Uterus (tissue), 2 donors: ENCODE results near the gene DIAPH3.

Experiments used
- CTCF ChIP-seq, 4 experiments: fragments of 200-600 bp in 2 of 4; fragments of 450-650 bp in 2 of 4; sonication (generic) in 2 of 4; IDR thresholded peaks; one replicate each; pipeline ENCODE4 v1.5.1; 2016 to 2019; ENCODE audit warnings: antibody characterized with exemption in 4 of 4, mild to moderate bottlenecking in 2 of 4, moderate library complexity in 1 of 4
- POLR2A ChIP-seq, 2 donors: fragments of 450-650 bp; IDR thresholded peaks; one replicate each; pipeline ENCODE4 v1.6.1; 2016; ENCODE audit warnings: antibody characterized with exemption in 2 of 2, mild to moderate bottlenecking in 1 of 2, moderate library complexity in 1 of 2

DNA sequence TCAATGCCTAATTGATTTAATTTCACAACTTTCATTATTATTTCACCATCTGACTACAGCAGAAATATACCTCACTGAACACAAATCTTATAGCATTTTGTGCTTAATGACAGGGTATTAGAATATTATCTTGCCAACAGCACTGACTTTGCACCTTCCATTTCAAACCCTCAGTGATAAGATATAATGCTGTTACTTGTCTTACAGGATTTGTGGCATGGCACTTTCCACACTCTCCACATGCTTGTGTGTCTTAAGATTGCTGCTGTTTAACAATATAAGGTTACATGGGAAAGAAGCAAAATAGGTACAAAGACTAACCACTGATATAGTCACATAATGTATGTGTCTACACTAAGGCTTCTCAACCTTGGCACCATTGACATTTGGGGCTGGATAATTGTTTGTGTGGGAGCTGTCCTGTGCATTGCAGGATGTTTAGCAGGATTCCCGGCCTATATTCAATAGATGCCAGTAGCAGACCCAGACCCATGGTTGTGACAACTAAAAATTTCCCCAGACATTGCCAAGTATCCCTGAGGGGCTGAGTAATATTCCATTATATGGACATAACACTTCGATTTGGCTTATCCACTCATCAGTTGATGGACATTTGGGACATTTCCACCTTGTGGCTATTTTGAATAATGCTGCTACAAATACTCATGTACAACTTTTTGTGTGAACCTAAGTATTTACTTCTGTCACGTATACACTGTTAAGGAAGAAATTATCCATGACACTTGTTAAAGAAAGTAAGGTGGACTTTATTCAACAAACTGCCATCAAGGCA lies 5.7 kb upstream of the DIAPH3 start:
- TF ChIP-seq CTCF (IDR thresholded peaks at IDR 0.05) (no peak), POLR2A (IDR thresholded peaks at IDR 0.05) (no peak)
